Activated naive CD8-positive, alpha-beta T cell treated with anti-CD3 and anti-CD28 coated beads for 36 hours (primary cell): ENCODE results near the gene CHERP. TPM values are rescaled to one million over a fixed set of nuclear protein-coding genes. Genes with fewer than 3 reads are reported as not detected.

ENCODE experiments used
- total RNA-seq, 2 experiments: library from RNA; stranded (reverse); gene quantifications; one replicate each; pipeline ENCODE4 v1.2.3, GENCODE V29; 2021

Gene CHERP
- total RNA-seq, 2 experiments from 2014 or later, result 82.3 to 93.7 TPM

Other genes with a start within 250 kb of the CHERP start
- under 1 TPM; 0.18 to 0.23 TPM for gene KLF2, start 217.6 kb downstream of the CHERP start, total RNA-seq
- 10 to 100 TPM; 25.1 to 25.8 TPM for gene EPS15L1, start 70.5 kb downstream of the CHERP start, total RNA-seq
- gene CALR3, start 46.3 kb downstream of the CHERP start, total RNA-seq, result under 1 TPM in 1 of 2 experiments, not detected in 1; 0.16 TPM
- gene C19orf44, start 46.0 kb downstream of the CHERP start, total RNA-seq, result 1 to 10 TPM; 2.7 to 3.0 TPM
- gene SLC35E1, start 30.0 kb upstream of the CHERP start, total RNA-seq, result 10 to 100 TPM; 46.7 TPM
- gene MED26, start 85.8 kb upstream of the CHERP start, total RNA-seq, result 10 to 100 TPM; 16.0 to 17.2 TPM
- gene SMIM7, start 117.7 kb upstream of the CHERP start, total RNA-seq, result 10 to 100 TPM; 48.1 to 59.2 TPM
- gene TMEM38A, start 118.7 kb upstream of the CHERP start, total RNA-seq, result 1 to 10 TPM in 1 of 2 experiments, under 1 TPM in 1; 0.70 to 1.2 TPM
- not detected for gene NWD1, start 177.4 kb upstream of the CHERP start, total RNA-seq